ENCODE results near the gene ARHGEF39. TPM values are rescaled to one million over a fixed set of nuclear protein-coding genes. Genes with fewer than 3 reads are reported as not detected.

Gene ARHGEF39
- total RNA-seq, 1 donor from 2014 or later: 0.22 TPM

- no peak for ATAC-seq
- intact Hi-C loops (cut with DNase I): no loop called here
- DNase-seq (ENCODE audit: missing footprints): no peak
Measured at GRCh38 chr9:35695943-35696401, 31.0 kb upstream of the ARHGEF39 start.

GRCh38 chr9:35691757-35692301 is 26.8 kb upstream of the ARHGEF39 start:
- intact Hi-C loops (cut with DNase I): loop anchor here (2.0 to 5.0 kb wide), 2 partner anchors 31 to 35 kb away; no protein-coding TSS in a partner anchor
- DNase-seq (ENCODE audit: missing footprints): no peak
- no peak for ATAC-seq

DNA sequence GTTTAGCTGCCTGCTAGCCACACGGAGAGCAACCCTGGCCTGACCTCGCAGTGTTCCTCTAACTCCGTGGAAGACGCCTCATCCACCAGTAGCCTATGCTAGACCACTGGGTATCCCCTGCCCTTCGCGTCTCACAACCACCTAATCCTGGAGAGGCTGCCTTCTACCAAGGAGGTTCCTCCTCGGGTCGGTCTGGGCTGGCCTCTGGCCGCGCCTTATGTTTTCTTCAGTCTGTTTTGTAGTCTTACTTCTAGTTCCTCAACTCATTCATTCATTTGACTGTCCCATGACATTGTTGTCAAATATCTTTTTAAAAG is 26.3 kb upstream of the ARHGEF39 start:
- ATAC-seq (peak; percentile 2), DNase-seq (ENCODE audit: missing footprints) (no peak)
- intact Hi-C loops (cut with DNase I): loop anchor here (2.0 to 5.0 kb wide), 2 partner anchors 30 to 36 kb away; no protein-coding TSS in a partner anchor

DNA sequence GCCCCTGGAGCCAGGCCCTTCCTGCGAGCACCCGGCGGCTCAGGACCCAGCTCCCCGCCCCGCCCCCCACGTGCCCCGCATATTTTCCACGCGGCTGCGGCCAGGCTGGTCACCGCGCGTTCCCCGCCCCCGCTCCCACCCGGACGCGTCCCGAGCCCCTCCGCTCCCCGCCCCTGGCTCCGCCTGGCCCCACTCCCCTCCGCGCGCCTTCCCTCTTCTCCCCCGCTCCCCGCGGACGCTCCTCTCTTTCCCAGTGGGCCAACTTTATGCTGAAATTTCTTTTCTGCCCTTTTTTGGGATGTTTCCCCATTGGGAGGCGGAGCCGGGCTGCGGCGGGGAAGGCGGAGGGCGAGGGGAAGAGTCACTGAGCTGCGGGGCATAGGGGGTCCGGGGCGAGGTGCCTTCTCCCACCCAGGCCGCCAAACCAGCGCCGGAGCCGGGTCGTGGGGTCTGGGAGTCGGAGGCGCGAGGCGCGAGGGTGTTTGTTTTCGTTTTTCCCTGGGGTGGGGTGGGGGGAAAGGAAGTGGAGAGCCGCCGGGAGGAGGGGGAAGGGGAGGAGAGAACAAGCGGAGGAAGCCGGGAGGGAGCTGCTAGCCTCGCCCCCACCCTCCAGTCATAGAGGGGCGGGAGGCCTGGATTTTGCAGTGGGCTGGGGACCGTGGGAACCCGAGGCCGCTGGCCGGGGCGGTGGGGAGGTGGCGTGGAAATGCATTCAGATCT is 25.8 kb upstream of the ARHGEF39 start:
- intact Hi-C loops (cut with DNase I): loop anchor here (2.0 to 5.0 kb wide), 2 partner anchors 30 to 37 kb away; no protein-coding TSS in a partner anchor
- ATAC-seq (peak; percentile 69), DNase-seq (ENCODE audit: missing footprints) (peak; percentile 87)

DNA sequence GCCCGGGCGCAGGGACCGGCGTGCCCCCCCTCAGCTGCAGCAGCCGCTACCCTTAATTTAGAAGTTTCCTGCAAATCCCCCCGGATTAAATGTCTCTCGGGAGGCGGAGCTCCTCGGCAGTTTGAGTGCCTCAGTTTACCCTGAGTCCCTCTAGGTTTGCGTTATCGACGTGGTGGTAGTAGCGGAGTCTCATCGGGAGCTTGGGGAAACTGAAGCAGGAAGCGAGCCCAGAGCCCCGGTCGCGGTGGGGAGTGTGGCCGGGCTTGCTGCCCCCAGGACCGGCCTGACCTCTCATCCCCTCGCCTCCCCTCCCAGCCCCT is 25.3 kb upstream of the ARHGEF39 start:
- intact Hi-C loops (cut with DNase I): loop anchor here (2.0 to 5.0 kb wide), 2 partner anchors 29 to 37 kb away; no protein-coding TSS in a partner anchor
- ATAC-seq: no peak
- DNase-seq (ENCODE audit: missing footprints): no peak

DNA sequence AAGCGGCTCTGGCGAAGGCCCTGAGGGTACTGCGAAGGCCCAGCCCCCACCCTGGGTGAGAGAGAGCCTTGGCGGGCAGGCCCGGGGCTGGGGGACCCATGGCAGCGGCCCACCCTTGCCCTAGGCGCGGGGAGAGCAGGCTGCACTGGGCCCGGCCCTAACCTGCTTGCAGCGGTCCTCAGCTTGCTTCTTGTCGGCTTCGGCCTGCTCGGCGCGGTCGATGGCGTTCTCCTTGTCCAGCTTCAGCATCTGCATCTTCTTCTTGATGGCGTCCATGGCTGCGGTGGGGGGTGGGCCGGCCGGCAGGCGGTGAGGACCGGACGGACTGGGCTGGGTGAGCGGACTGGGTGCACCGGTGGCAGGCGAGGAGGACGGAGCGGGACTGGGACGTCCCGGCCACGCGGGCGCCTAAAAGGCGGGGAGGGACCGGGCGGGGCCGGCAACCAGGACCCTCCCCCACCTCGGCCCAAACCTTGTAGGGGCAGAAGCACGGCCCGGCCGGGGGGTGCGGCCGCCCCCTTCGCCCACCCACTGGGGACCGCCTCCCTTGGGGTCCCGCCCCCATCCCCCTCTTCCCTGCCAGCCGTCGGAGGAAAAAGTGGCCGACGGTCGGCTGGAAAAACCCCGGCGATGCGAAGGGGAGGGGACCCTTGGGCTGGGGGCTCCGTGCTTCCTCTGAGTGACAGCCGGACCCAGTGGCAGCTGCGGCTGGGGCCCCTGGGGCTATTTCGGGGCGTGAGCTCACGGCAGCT is 24.7 kb upstream of the ARHGEF39 start, which contains the start of gene TPM2:
Gene TPM2, minus strand, starts transcription at position 384 of the 752 bp plus-strand sequence. Its CDS starts 108 bp downstream, at position 276.
- intact Hi-C loops (cut with DNase I): loop anchor here (2.0 to 5.0 kb wide), 2 partner anchors 29 to 38 kb away; no protein-coding TSS in a partner anchor
- peak; percentile 78 for DNase-seq (ENCODE audit: missing footprints)
- peak; percentile 77 for ATAC-seq

GRCh38 chr9:35688558-35689541 is 23.9 kb upstream of the ARHGEF39 start:
- intact Hi-C loops (cut with DNase I): no loop called here
- no peak for DNase-seq (ENCODE audit: missing footprints)

DNA sequence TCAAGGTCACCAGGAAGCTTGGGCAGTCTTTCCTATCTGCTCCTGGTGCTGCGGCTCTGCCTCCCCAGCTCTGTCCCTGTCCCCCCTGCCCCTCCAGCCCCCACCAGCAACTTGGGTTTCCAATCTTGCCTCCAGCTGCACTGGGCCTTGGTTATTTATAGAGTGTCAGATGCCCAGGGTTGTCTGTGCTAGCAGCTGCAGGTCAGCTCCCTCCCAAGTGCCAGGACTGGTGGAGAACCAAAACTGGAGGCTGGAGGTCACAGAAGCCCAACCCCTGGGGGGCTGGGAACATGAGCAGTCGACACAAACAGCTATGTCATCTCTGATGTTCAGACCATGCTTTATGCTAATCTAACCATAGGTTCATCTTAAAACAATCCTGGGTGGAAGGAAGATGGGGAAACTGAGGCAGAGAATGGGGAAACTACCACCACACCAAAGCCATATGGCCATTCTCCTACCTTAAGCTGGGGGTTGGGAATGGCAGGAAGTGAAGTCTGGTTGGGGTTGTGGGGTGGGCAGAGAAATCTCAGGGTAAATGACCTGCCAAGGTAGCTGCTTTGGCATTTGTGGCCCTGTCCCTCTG is 23.1 kb upstream of the ARHGEF39 start:
- intact Hi-C loops (cut with DNase I): no loop called here
- no peak for DNase-seq (ENCODE audit: missing footprints)
- no peak for ATAC-seq

More at GRCh38 chr9:35688558-35689541, 23.9 kb upstream of the ARHGEF39 start:
- no peak for ATAC-seq

- intact Hi-C loops (cut with DNase I): no loop called here
- DNase-seq (ENCODE audit: missing footprints) (no peak), ATAC-seq (no peak)
Measured at GRCh38 chr9:35687306-35687705, 22.3 kb upstream of the ARHGEF39 start.

DNA sequence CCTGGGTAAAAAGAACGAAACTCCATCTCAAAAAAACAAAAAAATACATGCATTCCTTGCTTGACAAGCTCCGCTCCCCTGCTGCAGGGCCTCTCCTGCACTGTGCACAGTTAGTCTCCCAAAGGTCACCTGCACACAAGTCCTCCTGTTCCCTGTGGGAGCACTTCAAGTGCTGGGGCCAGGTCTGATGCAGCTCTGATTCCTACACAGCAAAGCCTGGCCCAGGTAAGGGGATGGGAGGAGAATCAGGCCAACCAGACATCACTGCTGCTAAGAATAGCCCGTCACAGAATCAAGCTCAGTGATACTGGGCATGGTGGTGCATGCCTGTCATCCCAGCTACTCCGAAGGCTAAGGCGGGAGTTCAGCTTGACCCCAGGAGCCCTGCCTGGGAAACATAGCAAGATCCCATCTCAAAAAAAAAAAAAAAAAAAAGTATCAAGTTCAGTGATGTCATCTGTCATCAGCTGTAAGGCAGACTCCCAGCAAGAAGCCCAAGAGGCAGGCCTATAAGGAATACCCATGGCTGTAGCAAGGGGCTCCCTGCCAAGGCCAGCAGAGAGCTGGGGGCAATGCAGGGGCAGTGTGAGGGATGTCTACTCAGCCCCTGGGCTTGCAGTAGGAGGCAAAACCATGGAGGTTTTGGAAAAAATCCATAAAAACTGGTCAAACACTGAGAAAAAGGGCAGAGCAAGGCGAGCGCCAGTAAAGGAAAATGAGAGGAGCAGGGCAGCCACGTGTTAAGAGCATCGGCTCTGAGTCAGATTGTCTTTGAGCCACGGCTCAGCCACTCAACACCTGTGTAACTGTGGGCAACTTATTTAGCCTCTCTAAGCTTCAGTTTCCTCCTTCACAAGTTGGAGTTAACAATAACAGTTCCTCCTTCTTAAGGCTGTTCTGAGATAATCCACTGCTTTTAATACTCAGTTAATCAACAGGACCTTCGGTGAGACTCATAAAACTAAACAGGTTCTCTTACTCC is 21.5 kb upstream of the ARHGEF39 start:
- DNase-seq (ENCODE audit: missing footprints) (no peak), ATAC-seq (peak; percentile 30)
- intact Hi-C loops (cut with DNase I): no loop called here

DNA sequence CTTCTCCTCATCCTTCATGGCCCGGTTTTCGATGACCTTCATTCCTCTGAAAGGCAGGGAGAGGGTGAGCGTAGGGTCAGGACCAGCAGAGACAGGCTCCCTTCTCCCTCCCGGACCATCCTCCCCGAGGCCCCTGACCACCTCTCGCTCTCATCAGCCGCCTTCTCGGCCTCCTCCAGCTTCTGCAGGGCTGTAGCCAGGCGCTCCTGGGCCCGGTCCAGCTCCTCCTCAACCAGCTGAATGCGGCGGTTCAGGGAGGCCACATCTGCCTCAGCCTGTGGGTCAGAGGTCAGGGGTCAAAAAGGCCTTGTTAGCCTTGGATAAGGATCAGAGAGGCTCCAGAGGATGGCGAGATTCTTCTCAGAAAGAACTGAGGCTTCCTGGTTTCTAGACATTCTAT is 20.5 kb upstream of the ARHGEF39 start:
- intact Hi-C loops (cut with DNase I): no loop called here
- no peak for ATAC-seq
- no peak for DNase-seq (ENCODE audit: missing footprints)

DNA sequence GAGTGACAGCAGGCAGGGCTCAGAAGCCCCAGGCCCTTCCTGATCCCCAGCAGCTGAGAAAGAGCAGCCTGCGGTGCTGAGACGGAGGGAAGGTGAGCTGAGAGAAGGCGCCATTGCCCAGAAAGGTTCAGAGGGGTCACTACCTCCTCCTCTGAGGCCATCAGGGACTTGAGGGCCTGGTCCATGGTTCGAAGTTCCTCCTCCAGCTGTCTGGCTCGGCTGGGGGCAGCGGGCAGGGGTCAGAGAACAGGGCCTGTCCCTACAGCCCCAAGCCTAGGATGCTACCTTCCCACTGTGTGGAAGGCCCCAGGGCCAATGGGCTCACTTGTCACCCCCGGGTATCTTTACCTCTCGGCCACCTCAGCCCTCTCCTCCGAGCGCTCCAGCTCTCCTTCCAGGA is 19.9 kb upstream of the ARHGEF39 start:
- no peak for ATAC-seq
- intact Hi-C loops (cut with DNase I): no loop called here
- DNase-seq (ENCODE audit: missing footprints): no peak

DNA sequence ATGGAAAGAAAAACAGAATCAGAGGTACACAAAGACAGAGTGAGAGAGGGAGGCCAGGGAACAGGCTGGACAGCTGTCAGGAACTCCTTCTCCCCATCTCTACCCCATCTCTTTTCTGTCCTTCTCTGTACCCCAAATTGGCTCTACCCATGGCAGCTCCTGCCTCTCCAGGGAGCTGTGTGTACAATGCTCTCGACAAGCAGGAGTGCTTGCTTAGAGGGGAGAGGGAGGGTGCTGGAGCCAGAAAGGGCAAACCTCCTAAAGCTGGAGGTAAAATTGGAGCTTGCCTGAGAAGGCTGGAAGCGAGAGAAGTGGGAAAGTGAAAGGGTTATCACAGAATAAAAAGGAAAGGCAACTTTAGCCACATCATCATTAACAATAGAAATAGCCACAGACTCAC is 18.3 kb upstream of the ARHGEF39 start:
- ATAC-seq: no peak
- intact Hi-C loops (cut with DNase I): no loop called here

GRCh38 chr9:35682520-35683315 is 17.7 kb upstream of the ARHGEF39 start:
- no peak for DNase-seq (ENCODE audit: missing footprints)
- intact Hi-C loops (cut with DNase I): no loop called here
- ATAC-seq: no peak

More for the DNA sequence above, 18.3 kb upstream of the ARHGEF39 start:
- no peak for DNase-seq (ENCODE audit: missing footprints)

GRCh38 chr9:35682051-35682450 is 17.1 kb upstream of the ARHGEF39 start:
- DNase-seq (ENCODE audit: missing footprints) (no peak), ATAC-seq (no peak)
- intact Hi-C loops (cut with DNase I): no loop called here

GRCh38 chr9:35681341-35682002 is 16.5 kb upstream of the ARHGEF39 start:
- ATAC-seq (no peak), DNase-seq (ENCODE audit: missing footprints) (no peak)
- intact Hi-C loops (cut with DNase I): no loop called here

All from Right ventricle myocardium inferior (tissue), 1 donor.